ENCODE results near the gene SSH3.

GRCh38 chr11:67349928-67350465 is 46.7 kb downstream of the SSH3 start:
- TF ChIP-seq POLR2A (IDR thresholded peaks at IDR 0.05; ENCODE audit: low read length) (no peak), GATA1 (IDR thresholded peaks at IDR 0.05; ENCODE audit: low read depth, low read length) (no peak)
